Lung (tissue), 4 donors: ENCODE results near the gene YIPF7. TPM values are rescaled to one million over a fixed set of nuclear protein-coding genes. Genes with fewer than 3 reads are reported as not detected.

Experiments used
- polyA plus RNA-seq, 2 donors: library from polyadenylated mRNA; stranded (reverse); fragments of 200-250 nt; gene quantifications; one replicate each; pipeline ENCODE4 v1.2.1, GENCODE V29; 2013
- total RNA-seq, 2 donors: library from RNA; depleted of rRNA in 1 of 2; stranded (reverse); fragments of >200 nt in 1 of 2; gene quantifications; one replicate each; pipeline ENCODE4 v1.2.1, GENCODE V29; 2014 to 2021
- donor health status: Bipolar disorder and iron deficiency.
- donor health status: healthy.
- donor health status: DM: yes; HTN: yes; CAD: no.

The YIPF7 gene
- total and polyA plus RNA-seq, 4 donors = not detected

Other genes with a start within 250 kb of the YIPF7 start
- under 1 TPM; 0.06 to 0.17 TPM for gene KCTD8, start 202.8 kb downstream of the YIPF7 start, total RNA-seq
- gene KCTD8, start 202.8 kb downstream of the YIPF7 start, polyA plus RNA-seq = under 1 TPM; 0.02 to 0.14 TPM
- 10 to 100 TPM; 20.9 to 27.4 TPM for gene GUF1, start 26.8 kb upstream of the YIPF7 start, total RNA-seq
- 10 to 100 TPM in 1 of 2 donors, 1 to 10 TPM in 1; 9.2 to 13.4 TPM for gene GUF1, start 26.8 kb upstream of the YIPF7 start, polyA plus RNA-seq
- 10 to 100 TPM; 12.0 to 28.9 TPM for gene GNPDA2, start 74.9 kb upstream of the YIPF7 start, total RNA-seq
- gene GNPDA2, start 74.9 kb upstream of the YIPF7 start, polyA plus RNA-seq = 10 to 100 TPM in 1 of 2 donors, 1 to 10 TPM in 1; 8.6 to 12.2 TPM